HepG2 (cell line): ENCODE results near the gene ANO9. TPM values are rescaled to one million over a fixed set of nuclear protein-coding genes. Genes with fewer than 3 reads are reported as not detected.

Experiments
- ARID5B ChIP-seq: IDR thresholded peaks from 2 replicates; pipeline ENCODE4 v1.4.0; 2020; ENCODE audit warnings: mild to moderate bottlenecking, missing genetic modification reagents
- BRD4 ChIP-seq: sonication (generic); formaldehyde crosslinking; IDR thresholded peaks from 2 replicates; pipeline ENCODE4 v1.4.0; 2020; ENCODE audit warnings: missing genetic modification reagents
- GABPB1 ChIP-seq: IDR thresholded peaks from 2 replicates; pipeline ENCODE4 v1.6.1; 2016; ENCODE audit warnings: mild to moderate bottlenecking, missing genetic modification reagents, moderate library complexity, missing compliant biosample characterization
- MED1 ChIP-seq: sonication (generic); formaldehyde crosslinking; IDR thresholded peaks from 2 replicates; pipeline ENCODE4 v1.4.0; 2020; ENCODE audit warnings: missing genetic modification reagents
- MED8 ChIP-seq: sonication (generic); formaldehyde crosslinking; IDR thresholded peaks from 2 replicates; pipeline ENCODE4 v1.8.1; 2023; ENCODE audit warnings: mild to moderate bottlenecking, missing genetic modification reagents; ENCODE audit not compliant: insufficient replicate concordance
- RXRA ChIP-seq: sonication (generic); formaldehyde crosslinking; IDR thresholded peaks from 2 replicates; pipeline ENCODE4 v1.5.1; 2020; ENCODE audit warnings: missing genetic modification reagents
- USF2 ChIP-seq, 2 experiments: sonication (generic) in 1 of 2; formaldehyde crosslinking in 1 of 2; IDR thresholded peaks; 2 replicates each; pipeline versions ENCODE4 v1.5.1 to v1.6.1; 2011 to 2020; ENCODE audit warnings: borderline replicate concordance in 1 of 2, low read depth in 1 of 2, low read length in 1 of 2, mild to moderate bottlenecking in 1 of 2, missing genetic modification reagents in 1 of 2, moderate library complexity in 1 of 2
- ZGPAT ChIP-seq: IDR thresholded peaks from 2 replicates; pipeline ENCODE4 v1.6.1; 2016; ENCODE audit warnings: mild to moderate bottlenecking
- ZNF12 ChIP-seq: sonication (generic); formaldehyde crosslinking; IDR thresholded peaks from 2 replicates; pipeline ENCODE4 v1.5.0; 2020; ENCODE audit warnings: missing genetic modification reagents
- ZNF362 ChIP-seq: sonication (generic); formaldehyde crosslinking; IDR thresholded peaks from 2 replicates; pipeline ENCODE4 v1.4.0; 2020; ENCODE audit warnings: missing genetic modification reagents, mild to moderate bottlenecking, borderline replicate concordance
- ZNF430 ChIP-seq: sonication (generic); formaldehyde crosslinking; IDR thresholded peaks from 2 replicates; pipeline ENCODE4 v1.9.0; 2021; ENCODE audit warnings: mild to moderate bottlenecking, missing genetic modification reagents
- ZNF687 ChIP-seq: sonication (generic); formaldehyde crosslinking; IDR thresholded peaks from 2 replicates; pipeline ENCODE4 v1.5.1; 2020; ENCODE audit warnings: mild to moderate bottlenecking, missing genetic modification reagents, moderate library complexity
- polyA plus RNA-seq, 8 experiments: library from polyadenylated mRNA; depleted of rRNA in 3 of 8; stranded (reverse) in 7 of 8; unstranded in 1 of 8; fragments of >200 nt; fragmentation: Illumina TruSeq in 4 of 8; extraction: Trizol in 4 of 8; gene quantifications; 2 replicates each; pipeline versions ENCODE4 v1.2.1 to v1.2.3, GENCODE V29; 2011 to 2016; ENCODE audit warnings: low read depth in 4 of 8, missing spikeins in 1 of 8, mixed read lengths in 1 of 8; ENCODE audit not compliant: insufficient read depth in 1 of 8
- total RNA-seq, 5 experiments: library from RNA; depleted of rRNA; stranded (reverse); fragments of >200 nt; fragmentation: Illumina TruSeq; extraction: Trizol; gene quantifications; 2 replicates each; pipeline ENCODE4 v1.2.3, GENCODE V29; 2016; ENCODE audit warnings: low read depth in 1 of 5

Gene ANO9
- total and polyA plus RNA-seq, 2 of the 13 experiments (the other 11 are each of a cell fraction or from before 2014, with no cell fraction given): 8.9 to 14.3 TPM

- TF ChIP-seq ZNF362 (CRISPR knock-in tag) (peak; percentile 46; the same call in 1 of the 2 replicates), ZNF430 (peak; percentile 22; the same call in 1 of the 2 replicates), MED1 (CRISPR knock-in tag) (peak; percentile 77; the same call in 1 of the 2 replicates), ZNF687 (peak; percentile 90), ARID5B (peak; percentile 40; the same call in 1 of the 2 replicates), USF2 (IDR thresholded peaks at IDR 0.05; ENCODE audit: low read depth, low read length) (no peak), USF2 (CRISPR knock-in tag; IDR thresholded peaks at IDR 0.05; ENCODE audit: borderline replicate concordance) (0 out of 2 replicates have a peak, but pooled peaks have one; percentile 22), BRD4 (CRISPR knock-in tag) (peak; percentile 76; the same call in 1 of the 2 replicates), ZGPAT (CRISPR knock-in tag) (peak; percentile 35; the same call in 1 of the 2 replicates), RXRA (CRISPR knock-in tag) (peak; percentile 93), GABPB1 (CRISPR knock-in tag) (peak; percentile 47), MED8 (CRISPR knock-in tag) (peak; percentile 14), ZNF12 (CRISPR knock-in tag) (0 out of 2 replicates have a peak, but pooled peaks have one; percentile 25)
Measured at GRCh38 chr11:409600-410483, 32.0 kb downstream of the ANO9 start (continued).
